RWPE2 (cell line): ENCODE measurements around the gene RBM47.
"Not testable (repeated sequence)": the region's sequence is repeated elsewhere in the genome, so short reads cannot be mapped to it uniquely, and the experiment has no call there.

Experiments used
- ATAC-seq: fragments of 200-7000 bp; cut with Tn5 transposase; 3 replicates; pipeline ENCODE4 v1.9.1; 2021; ENCODE audit warnings: low read depth
- DNase-seq: peaks from one replicate; pipeline ENCODE4 v3.0.0-alpha.2; 2020; ENCODE audit warnings: low spot score
- H3K27ac ChIP-seq: fragments of 450-650 bp; 2 replicates; pipeline ENCODE4 v1.5.1; 2017; ENCODE audit warnings: mild to moderate bottlenecking; ENCODE audit not compliant: poor library complexity, severe bottlenecking
- H3K27me3 ChIP-seq: fragments of 250-450 bp; sonication (Bioruptor Pico); 2 replicates; pipeline ENCODE4 v1.5.1; 2021; ENCODE audit warnings: mild to moderate bottlenecking, moderate library complexity; ENCODE audit not compliant: insufficient read depth, poor library complexity, severe bottlenecking
- H3K36me3 ChIP-seq: fragments of 250-450 bp; sonication (Bioruptor Pico); 2 replicates; pipeline ENCODE4 v1.5.1; 2020; ENCODE audit warnings: low read depth, mild to moderate bottlenecking, moderate library complexity
- H3K4me1 ChIP-seq: fragments of 250-450 bp; sonication (Bioruptor Pico); 2 replicates; pipeline ENCODE4 v1.5.1; 2021; ENCODE audit warnings: mild to moderate bottlenecking, moderate library complexity; ENCODE audit not compliant: insufficient read depth, poor library complexity, severe bottlenecking
- H3K4me3 ChIP-seq: fragments of 250-450 bp; sonication (Bioruptor Pico); 2 replicates; pipeline ENCODE4 v1.5.1; 2021; ENCODE audit warnings: mild to moderate bottlenecking, moderate library complexity; ENCODE audit not compliant: severe bottlenecking
- H3K9me3 ChIP-seq: fragments of 250-450 bp; sonication (Bioruptor Pico); 2 replicates; pipeline ENCODE4 v1.5.1; 2021; ENCODE audit warnings: mild to moderate bottlenecking, moderate library complexity; ENCODE audit not compliant: severe bottlenecking
- TF ChIP-seq, protein P1 (sequence below): fragments of 450-650 bp; IDR thresholded peaks from one replicate; pipeline ENCODE4 v1.5.1; 2017; ENCODE audit warnings: mild to moderate bottlenecking, moderate library complexity; ENCODE audit not compliant: poor library complexity, severe bottlenecking

RBM47 gene

DNA sequence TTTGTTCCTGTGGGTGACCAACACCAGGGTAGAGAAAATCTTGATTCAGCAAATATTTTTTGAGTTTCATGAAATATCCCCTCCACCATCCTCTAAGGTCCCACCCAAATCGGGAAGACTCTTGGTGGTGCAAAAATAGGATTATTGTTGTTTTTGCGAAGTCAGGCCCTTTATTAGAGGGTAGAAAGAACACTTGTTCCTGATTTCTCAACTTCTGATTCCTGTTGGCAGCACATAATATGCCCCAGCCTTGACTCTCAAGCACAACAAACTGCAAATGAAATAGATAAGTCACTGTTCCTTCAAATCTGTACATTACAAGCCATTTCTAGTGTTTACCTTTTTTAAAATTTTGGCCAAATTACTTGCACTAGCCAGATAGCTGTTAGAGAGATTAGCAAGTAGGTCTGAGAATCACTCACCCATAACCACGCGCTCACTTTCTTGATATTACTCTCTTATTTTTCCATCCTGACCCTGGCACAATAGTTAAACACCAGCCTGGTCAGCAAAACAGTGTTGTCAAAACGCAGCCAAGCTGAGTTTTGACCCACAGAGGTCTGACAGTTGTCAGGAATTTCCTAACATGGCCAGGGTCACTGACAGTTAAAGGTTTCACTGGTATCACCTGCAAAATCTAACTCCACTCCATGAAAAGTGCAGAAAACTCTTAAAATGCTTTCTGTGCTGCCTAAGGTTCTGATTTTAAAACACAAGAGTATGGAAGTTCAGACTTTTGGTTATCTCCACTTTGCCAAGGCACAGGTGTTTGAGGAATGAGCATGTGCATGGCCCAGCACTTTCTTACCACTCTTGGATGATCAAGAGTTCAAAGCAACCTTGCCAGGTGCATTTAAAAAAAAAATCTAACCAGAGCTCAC, 69.8 kb downstream of the RBM47 start:
- Histone ChIP-seq H3K4me1 (peaks cover 11% of the 10 kb centered on the region), H3K27me3 (no peaks in the 10 kb centered on the region), H3K4me3 (no peak overlapping the region), H3K9me3 (no peaks in the 10 kb centered on the region), H3K36me3 (no peaks in the 10 kb centered on the region), H3K27ac (no peak overlapping the region)
- ATAC-seq (no peak), DNase-seq (no peak)
- TF ChIP-seq, protein P1, sequence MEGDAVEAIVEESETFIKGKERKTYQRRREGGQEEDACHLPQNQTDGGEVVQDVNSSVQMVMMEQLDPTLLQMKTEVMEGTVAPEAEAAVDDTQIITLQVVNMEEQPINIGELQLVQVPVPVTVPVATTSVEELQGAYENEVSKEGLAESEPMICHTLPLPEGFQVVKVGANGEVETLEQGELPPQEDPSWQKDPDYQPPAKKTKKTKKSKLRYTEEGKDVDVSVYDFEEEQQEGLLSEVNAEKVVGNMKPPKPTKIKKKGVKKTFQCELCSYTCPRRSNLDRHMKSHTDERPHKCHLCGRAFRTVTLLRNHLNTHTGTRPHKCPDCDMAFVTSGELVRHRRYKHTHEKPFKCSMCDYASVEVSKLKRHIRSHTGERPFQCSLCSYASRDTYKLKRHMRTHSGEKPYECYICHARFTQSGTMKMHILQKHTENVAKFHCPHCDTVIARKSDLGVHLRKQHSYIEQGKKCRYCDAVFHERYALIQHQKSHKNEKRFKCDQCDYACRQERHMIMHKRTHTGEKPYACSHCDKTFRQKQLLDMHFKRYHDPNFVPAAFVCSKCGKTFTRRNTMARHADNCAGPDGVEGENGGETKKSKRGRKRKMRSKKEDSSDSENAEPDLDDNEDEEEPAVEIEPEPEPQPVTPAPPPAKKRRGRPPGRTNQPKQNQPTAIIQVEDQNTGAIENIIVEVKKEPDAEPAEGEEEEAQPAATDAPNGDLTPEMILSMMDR = no peak

DNA sequence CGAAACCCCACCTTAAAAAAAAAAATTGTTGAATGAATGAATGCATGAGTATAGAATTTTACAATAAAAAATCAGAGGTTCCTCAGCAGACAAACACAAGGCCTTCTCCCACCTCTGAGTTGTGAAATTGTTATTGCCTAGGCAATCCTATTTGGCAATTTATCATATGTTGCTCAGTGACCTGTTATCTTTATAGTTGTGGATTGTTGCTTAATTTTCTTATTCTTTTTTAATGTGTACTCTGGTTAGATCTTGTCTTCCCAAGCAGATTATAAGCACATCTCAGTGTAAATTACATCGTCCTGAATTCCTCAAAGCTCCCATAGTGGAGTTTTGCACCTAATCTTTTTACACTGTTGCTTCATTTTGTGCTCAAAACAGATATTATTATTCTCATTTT, 71.9 kb downstream of the RBM47 start:
- Histone ChIP-seq H3K4me3 (no peak overlapping the region), H3K36me3 (no peaks in the 10 kb centered on the region), H3K27me3 (no peaks in the 10 kb centered on the region), H3K9me3 (no peaks in the 10 kb centered on the region), H3K4me1 (peaks cover 4% of the 10 kb centered on the region), H3K27ac (no peak overlapping the region)
- ATAC-seq (no peak), DNase-seq (no peak)
- TF ChIP-seq, protein P1 = no peak

DNA sequence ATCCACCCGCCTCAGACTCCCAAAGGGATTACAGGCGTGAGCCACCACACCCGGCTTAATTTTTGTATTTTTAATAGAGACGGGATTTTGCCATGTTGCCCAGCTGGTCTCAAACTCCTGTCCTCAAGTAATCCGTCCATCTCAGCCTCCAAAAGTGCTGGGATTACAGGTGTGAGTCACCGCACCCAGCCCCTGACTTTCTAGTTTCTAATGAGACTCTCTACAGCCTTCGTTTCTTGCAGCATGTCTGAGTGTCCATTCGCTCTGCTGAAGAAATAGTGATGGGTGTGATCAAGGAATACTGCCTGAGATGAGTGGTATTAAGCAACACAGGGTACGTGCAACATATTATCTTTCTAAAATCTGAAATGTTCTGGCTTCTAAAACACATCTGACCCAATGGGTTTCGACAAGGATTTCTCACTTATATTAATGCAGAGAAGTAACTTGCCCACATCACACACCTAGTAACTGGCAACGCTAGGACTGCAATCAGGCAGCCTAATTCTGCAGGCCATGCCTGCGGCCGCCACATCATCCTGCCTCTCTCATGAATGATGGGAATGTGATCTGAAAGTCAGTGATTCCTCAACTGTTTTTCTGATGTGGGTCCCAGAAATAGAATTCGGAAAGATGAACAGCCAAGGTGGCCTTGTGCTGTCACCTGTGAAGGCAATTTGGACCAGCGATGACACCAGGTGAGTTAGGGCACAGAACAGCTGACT, 74.3 kb downstream of the RBM47 start:
- H3K9me3 ChIP-seq = no peaks in the 10 kb centered on the region
- ATAC-seq = no peak
- H3K27ac ChIP-seq = no peak overlapping the region
- no peaks in the 10 kb centered on the region for H3K36me3 ChIP-seq
- DNase-seq = no peak
- no peaks in the 10 kb centered on the region for H3K27me3 ChIP-seq
- H3K4me3 ChIP-seq = no peak overlapping the region
- TF ChIP-seq, protein P1 = no peak
- peaks cover 15% of the 10 kb centered on the region for H3K4me1 ChIP-seq

DNA sequence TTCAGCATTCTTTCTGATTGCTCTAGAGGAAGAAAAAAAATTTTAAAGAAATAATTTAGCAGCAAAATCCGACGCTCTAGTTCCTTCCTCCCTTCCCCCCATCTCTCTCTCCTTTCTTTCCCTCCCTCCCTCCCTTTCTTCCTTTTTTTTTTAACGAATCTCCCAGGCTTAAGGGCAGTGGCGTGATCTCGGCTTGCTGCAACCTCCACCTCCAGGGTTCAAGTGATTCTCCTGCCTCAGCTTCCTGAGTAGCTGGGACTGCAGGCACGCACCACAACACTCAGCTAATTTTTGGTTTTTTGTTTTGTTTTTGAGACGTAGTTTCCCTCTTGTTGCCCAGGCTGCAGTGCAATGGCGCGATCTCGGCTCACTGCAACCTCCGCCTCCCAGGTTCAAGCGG, 75.0 kb downstream of the RBM47 start:
- H3K36me3 ChIP-seq, H3K9me3 ChIP-seq, ATAC-seq, H3K27ac ChIP-seq, H3K4me3 ChIP-seq, DNase-seq, H3K27me3 ChIP-seq: not testable (repeated sequence)
- H3K4me1 ChIP-seq = peaks cover 15% of the 10 kb centered on the region

DNA sequence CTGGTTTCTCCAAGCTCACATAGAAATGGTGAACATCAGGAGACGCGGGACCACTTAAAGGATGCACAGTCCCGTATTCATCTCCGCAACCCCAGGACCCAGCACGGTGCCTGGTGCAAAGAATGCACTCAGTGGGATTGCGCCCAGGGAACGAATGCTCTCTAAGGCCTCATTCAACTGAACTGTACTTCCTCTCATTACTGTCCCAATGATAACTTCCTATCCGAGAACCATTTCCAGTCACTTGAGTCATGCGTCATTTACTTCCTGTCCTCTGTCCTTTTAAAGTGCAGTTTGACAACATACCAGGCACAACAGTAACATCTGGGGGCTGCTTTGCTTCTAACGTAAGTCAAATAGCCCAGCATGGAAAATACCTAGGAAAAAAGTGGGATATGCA, 75.7 kb downstream of the RBM47 start:
- ATAC-seq = no peak
- Histone ChIP-seq H3K4me1 (peaks cover 15% of the 10 kb centered on the region), H3K27me3 (no peaks in the 10 kb centered on the region), H3K4me3 (no peak overlapping the region), H3K9me3 (no peaks in the 10 kb centered on the region), H3K27ac (no peak overlapping the region), H3K36me3 (no peaks in the 10 kb centered on the region)
- TF ChIP-seq, protein P1 = no peak
- DNase-seq = no peak
